HK-2 (cell line): ENCODE measurements around the gene GNAI1.

Experiments
- DNase-seq: peaks from one replicate; pipeline ENCODE4 v3.0.0-alpha.2; 2018; ENCODE audit not compliant: unreplicated experiment

The GNAI1 gene

GRCh38 chr7:80253237-80253636 lies 118.6 kb downstream of the GNAI1 start:
- DNase-seq, result no peak

DNA sequence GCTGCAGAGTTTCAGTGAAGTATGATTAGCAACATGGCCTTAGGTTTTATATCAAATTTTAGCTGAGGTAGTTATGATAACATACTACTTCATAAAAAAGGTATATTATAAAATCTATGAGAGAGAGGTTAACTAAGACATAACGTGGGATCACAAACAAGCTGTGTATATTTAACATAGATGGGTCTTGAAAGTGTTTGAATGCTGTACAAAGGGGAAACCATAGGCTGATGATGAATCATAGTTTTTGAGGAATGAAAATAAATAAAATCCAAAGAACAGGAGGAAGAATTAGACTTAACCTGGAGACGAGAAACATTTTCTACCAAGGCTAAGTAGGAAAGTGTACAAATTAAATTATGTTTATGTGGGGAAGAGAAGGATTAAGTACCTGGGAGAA lies 119.0 kb downstream of the GNAI1 start:
- DNase-seq, result no peak

- no peak for DNase-seq
These were observed 121.0 kb downstream of the GNAI1 start for GRCh38 chr7:80255656-80256055.

GRCh38 chr7:80257756-80258155 lies 123.1 kb downstream of the GNAI1 start:
- no peak for DNase-seq

DNA sequence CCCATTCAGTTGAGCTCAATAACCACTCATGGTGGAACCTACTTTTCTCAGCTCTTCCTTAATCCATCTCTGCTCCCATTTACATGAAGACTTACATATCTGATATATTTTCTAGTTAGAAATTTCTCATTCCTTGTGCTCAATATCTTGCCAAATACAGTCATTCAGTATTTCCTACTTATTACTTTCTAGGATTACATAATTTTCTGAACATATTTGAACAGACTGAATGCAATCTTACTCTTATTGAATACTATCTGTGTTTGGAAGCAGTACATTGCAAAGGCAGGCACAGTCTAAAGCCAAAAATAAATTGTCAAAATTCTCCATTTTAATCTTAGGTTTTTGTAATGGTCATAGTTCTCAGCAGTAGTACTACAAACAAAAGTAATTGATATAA lies 126.0 kb downstream of the GNAI1 start:
- no peak for DNase-seq

- no peak for DNase-seq
These were observed 128.7 kb downstream of the GNAI1 start for GRCh38 chr7:80263333-80263732.

GRCh38 chr7:80263821-80264220 lies 129.2 kb downstream of the GNAI1 start:
- no peak for DNase-seq

- no peak for DNase-seq
These were observed 130.3 kb downstream of the GNAI1 start for GRCh38 chr7:80264769-80265495.

DNA sequence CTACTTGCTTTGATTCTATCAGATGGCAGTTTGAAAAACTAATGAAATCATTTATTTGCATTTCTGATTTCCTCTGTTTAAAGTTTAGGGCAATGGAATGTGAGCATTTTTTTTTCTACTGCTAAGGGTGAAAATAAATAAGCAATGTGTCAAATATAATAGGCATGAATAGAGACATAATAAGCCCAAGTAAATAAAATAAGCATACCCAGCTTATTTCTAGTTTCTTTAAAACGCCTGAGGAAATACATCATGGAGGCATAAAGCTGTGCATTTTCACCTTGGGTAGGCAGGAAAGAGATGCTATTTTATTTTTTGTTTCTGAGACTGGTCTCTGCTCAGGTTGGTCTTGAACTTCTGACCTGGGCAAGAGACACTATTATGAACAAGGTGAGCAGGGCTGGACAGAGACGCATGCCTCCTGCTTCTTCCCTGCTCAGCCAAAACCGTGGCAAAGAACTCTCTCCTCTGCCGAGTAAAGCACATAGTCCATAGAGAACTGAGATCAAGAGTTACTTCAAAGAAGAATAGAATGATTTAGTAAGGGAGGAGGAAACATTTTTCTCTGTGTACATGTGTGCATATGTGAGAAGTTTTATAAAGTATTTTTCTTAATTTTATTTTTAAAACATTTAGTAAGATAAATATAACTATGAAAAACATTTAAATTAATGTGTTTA lies 138.1 kb downstream of the GNAI1 start:
- DNase-seq, result no peak

DNA sequence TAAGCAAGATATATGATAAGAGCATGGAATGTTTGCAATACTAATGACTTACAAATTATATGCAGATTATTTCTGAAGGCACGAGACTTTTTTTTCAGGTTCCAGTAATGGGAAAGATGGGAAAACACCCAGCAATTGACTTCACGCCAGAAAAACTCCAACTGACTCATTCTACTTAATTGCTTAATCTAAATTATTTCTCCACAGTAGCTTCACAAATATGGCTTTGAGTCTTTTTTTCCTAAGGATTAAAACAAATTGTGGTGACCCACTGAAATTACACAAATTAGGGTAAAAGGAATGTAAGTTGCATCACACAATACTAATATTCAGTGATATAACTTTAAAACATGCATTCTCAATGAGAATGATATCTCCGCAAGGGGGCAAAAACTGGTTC lies 138.7 kb downstream of the GNAI1 start:
- DNase-seq, result no peak

DNA sequence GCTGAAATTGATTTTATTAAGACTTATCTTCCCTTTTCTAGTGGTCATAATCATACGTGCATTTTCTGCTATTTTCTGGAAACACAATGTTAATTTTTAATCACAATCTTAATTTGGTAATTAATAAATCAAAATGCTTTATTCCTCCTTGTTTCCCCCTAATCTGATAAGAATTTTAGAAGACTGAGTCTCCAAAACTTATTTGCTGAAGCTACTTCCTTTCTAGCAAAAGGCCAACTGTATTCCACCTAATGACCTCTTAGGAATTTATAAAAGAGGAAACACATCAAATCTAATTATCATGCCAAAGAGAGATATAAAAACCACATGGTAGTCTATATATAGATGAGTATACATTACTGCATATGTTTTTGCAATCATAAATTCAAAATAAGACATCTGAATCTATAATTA lies 140.6 kb downstream of the GNAI1 start:
- no peak for DNase-seq
